HCT116 (cell line): ENCODE data around the gene PSMC2. TPM values are rescaled to one million over a fixed set of nuclear protein-coding genes. Genes with fewer than 3 reads are reported as not detected.

Experiments used
- ATAC-seq: fragments of 200-7000 bp; cut with Tn5 transposase; 2 replicates; pipeline ENCODE4 v1.9.1; 2020; ENCODE audit warnings: mild to moderate bottlenecking, moderate library complexity
- BruUV-seq: library from RNA; stranded (reverse); fragments of 400-500 nt; replicated peaks from 2 replicates; lab custom pipeline; 2021; lab: Mats Ljungman, UMichigan
- CTCF ChIA-PET: fragments of 300-600 bp; sonication (Branson Sonifier 250); formaldehyde crosslinking; loops from one replicate; lab custom pipeline; 2021; ENCODE audit warnings: antibody characterized with exemption; lab: Charles Lee
- POLR2A ChIA-PET: fragments of 300-600, 350-600 bp; sonication (Branson Sonifier 250); formaldehyde crosslinking; loops from one replicate; lab custom pipeline; 2021; ENCODE audit warnings: antibody characterized with exemption; lab: Charles Lee
- RAD21 ChIA-PET, 2 experiments: fragments of 300-600 bp; sonication (Branson Sonifier 250); formaldehyde crosslinking; loops; one replicate each; lab custom pipeline; 2023; ENCODE audit warnings: low total read pairs in 2 of 2; ENCODE audit not compliant: uncharacterized antibody in 2 of 2, unreplicated experiment in 2 of 2, low non-redundant PET in 1 of 2; lab: Charles Lee
- DNase-seq: peaks from one replicate; pipeline ENCODE4 v3.0.0-alpha.2; 2010; ENCODE audit warnings: low read depth, low spot score
- H2AFZ ChIP-seq: fragments of 200-600 bp; shearing (Covaris generic), sonication (generic); 2 replicates; pipeline ENCODE4 v1.6.1; 2017; ENCODE audit warnings: low read depth, mixed run types, mixed read lengths, antibody characterized with exemption, low read length; ENCODE audit not compliant: poor library complexity, severe bottlenecking
- H3K27ac ChIP-seq: 2 replicates; pipeline ENCODE4 v1.5.1; 2012; ENCODE audit warnings: low read depth, low read length
- H3K27me3 ChIP-seq: fragments of 200-600 bp; sonication (generic); 2 replicates; pipeline ENCODE4 v1.6.1; 2016; ENCODE audit warnings: mixed run types, low read length, mixed read lengths; ENCODE audit not compliant: insufficient read depth
- H3K36me3 ChIP-seq, 2 experiments: fragments of 200-500 bp in 1 of 2; fragments of 200-600 bp in 1 of 2; sonication (Bioruptor generic) in 1 of 2; sonication (generic) in 1 of 2; 2 replicates each; pipeline versions ENCODE4 v1.5.1 to v1.6.1; 2014 to 2016; ENCODE audit warnings: low read length in 2 of 2, inconsistent platforms in 1 of 2, mixed read lengths in 1 of 2, mixed run types in 1 of 2; ENCODE audit not compliant: insufficient read depth in 2 of 2, control insufficient read depth in 1 of 2
- H3K4me1 ChIP-seq, 2 experiments: fragments of 200-600 bp in 1 of 2; sonication (generic) in 1 of 2; 2 replicates each; pipeline versions ENCODE4 v1.5.1 to v1.6.1; 2012 to 2017; ENCODE audit warnings: low read length in 2 of 2, inconsistent platforms in 1 of 2, mild to moderate bottlenecking in 1 of 2, mixed read lengths in 1 of 2, mixed run types in 1 of 2, moderate library complexity in 1 of 2; ENCODE audit not compliant: insufficient read depth in 2 of 2, control insufficient read depth in 1 of 2
- H3K4me2 ChIP-seq: fragments of 200-600 bp; sonication (generic); 2 replicates; pipeline ENCODE4 v1.6.1; 2017; ENCODE audit warnings: mixed run types, low read length, mixed read lengths
- H3K4me3 ChIP-seq, 2 experiments: fragments of 200-600 bp in 1 of 2; sonication (generic) in 1 of 2; replicated peaks in 1 of 2; 2 replicates each; pipeline ENCODE4 v1.5.1; 2011 to 2016; ENCODE audit warnings: low read length in 2 of 2, control low read depth in 1 of 2, low read depth in 1 of 2, mild to moderate bottlenecking in 1 of 2, mixed read lengths in 1 of 2, mixed run types in 1 of 2
- H3K79me2 ChIP-seq: fragments of 200-600 bp; sonication (generic); 2 replicates; pipeline ENCODE4 v1.6.1; 2017; ENCODE audit warnings: mild to moderate bottlenecking, mixed run types, low read length, moderate library complexity, mixed read lengths; ENCODE audit not compliant: insufficient read depth
- H3K9ac ChIP-seq: fragments of 200-600 bp; sonication (generic); 2 replicates; pipeline ENCODE4 v1.6.1; 2016; ENCODE audit warnings: low read length, mixed read lengths
- H3K9me2 ChIP-seq: fragments of 200-600 bp; sonication (generic), shearing (Covaris generic); 2 replicates; pipeline ENCODE4 v1.6.1; 2017; ENCODE audit warnings: mixed run types, mild to moderate bottlenecking, moderate library complexity; ENCODE audit not compliant: insufficient read depth
- H3K9me3 ChIP-seq, 2 experiments: fragments of 200-500 bp in 1 of 2; fragments of 200-600 bp in 1 of 2; sonication (Bioruptor generic) in 1 of 2; sonication (generic) in 1 of 2; 2 replicates each; pipeline ENCODE4 v1.6.1; 2014 to 2017; ENCODE audit warnings: low read length in 2 of 2, mixed read lengths in 2 of 2, inconsistent platforms in 1 of 2, low read depth in 1 of 2, mild to moderate bottlenecking in 1 of 2, mixed run types in 1 of 2, moderate library complexity in 1 of 2; ENCODE audit not compliant: control insufficient read depth in 1 of 2, insufficient read depth in 1 of 2
- H4K20me1 ChIP-seq: fragments of 200-600 bp; sonication (generic), shearing (Covaris generic); 2 replicates; pipeline ENCODE4 v1.6.1; 2017; ENCODE audit warnings: mixed run types, mild to moderate bottlenecking, moderate library complexity; ENCODE audit not compliant: insufficient read depth
- ATF3 ChIP-seq: IDR thresholded peaks from 2 replicates; pipeline ENCODE4 v1.6.1; 2012
- CBX3 ChIP-seq: IDR thresholded peaks from 2 replicates; pipeline ENCODE4 v1.6.1; 2012; ENCODE audit warnings: low read depth
- EZH2 ChIP-seq: fragments of 200-600 bp; sonication (generic); IDR thresholded peaks from 2 replicates; pipeline ENCODE4 v1.6.1; 2017; ENCODE audit warnings: antibody characterized with exemption, mixed run types
- EZH2phosphoT487 ChIP-seq: fragments of 200-600 bp; IDR thresholded peaks from 2 replicates; pipeline ENCODE4 v1.6.1; 2018; ENCODE audit warnings: antibody characterized with exemption, borderline replicate concordance
- POLR2A ChIP-seq: IDR thresholded peaks from 2 replicates; pipeline ENCODE4 v1.7.0; 2011; ENCODE audit warnings: borderline replicate concordance; ENCODE audit not compliant: insufficient read depth, insufficient read length; ENCODE audit errors: extremely low read depth
- POLR2AphosphoS5 ChIP-seq: IDR thresholded peaks from 2 replicates; pipeline ENCODE4 v1.6.1; 2011; ENCODE audit warnings: mild to moderate bottlenecking, low read depth, low read length, moderate library complexity
- REST ChIP-seq: IDR thresholded peaks from 2 replicates; pipeline ENCODE4 v1.6.1; 2012; ENCODE audit warnings: low read depth
- SP1 ChIP-seq: IDR thresholded peaks from 2 replicates; pipeline ENCODE4 v1.6.1; 2012; ENCODE audit warnings: low read depth
- TCF7L2 ChIP-seq: IDR thresholded peaks from 2 replicates; pipeline ENCODE4 v1.7.0; 2011; ENCODE audit warnings: borderline replicate concordance, inconsistent platforms; ENCODE audit not compliant: insufficient read depth, insufficient read length; ENCODE audit errors: extremely low read depth
- YY1 ChIP-seq: IDR thresholded peaks from 2 replicates; pipeline ENCODE4 v1.6.1; 2011; ENCODE audit warnings: low read length, low read depth, moderate library complexity, mild to moderate bottlenecking; ENCODE audit not compliant: insufficient replicate concordance; ENCODE audit errors: extremely low read depth
- ZFX ChIP-seq: fragments of 450-650 bp; IDR thresholded peaks from 2 replicates; pipeline ENCODE4 v1.6.1; 2017
- intact Hi-C: fragments of 100-400 bp; cut with micrococcal nuclease; formaldehyde crosslinking; loops from 2 replicates; pipeline ENCODE4 v1.10.0; 2022
- total RNA-seq: library from RNA; stranded (reverse); gene quantifications from one replicate; pipeline ENCODE4 v1.2.1, GENCODE V29; 2021; ENCODE audit not compliant: unreplicated experiment
- TF ChIP-seq, protein P1 (sequence below): IDR thresholded peaks from 2 replicates; pipeline ENCODE4 v1.6.1; 2011; ENCODE audit warnings: mild to moderate bottlenecking, low read length, moderate library complexity; ENCODE audit not compliant: insufficient replicate concordance; ENCODE audit errors: extremely low read depth

The PSMC2 gene
- total RNA-seq, 1 experiment from 2014 or later, result 121 TPM

- peak overlapping the region; percentile 75 for H3K4me2 ChIP-seq
- H3K36me3 ChIP-seq, result peaks cover 3 to 10% of the 10 kb centered on the region in 2 experiments; a peak in 2 of 4 replicates
- peaks cover 17 to 18% of the 10 kb centered on the region in 2 experiments for H3K4me1 ChIP-seq
- RAD21 ChIA-PET, result no interaction called here
- CTCF ChIA-PET, result no interaction called here
- ATAC-seq (no peak), DNase-seq (no peak)
- TF ChIP-seq EZH2phosphoT487 (no peak), POLR2AphosphoS5 (no peak), SP1 (no peak), YY1 (no peak), POLR2A (no peak), REST (no peak), EZH2 (no peak), ATF3 (no peak), ZFX (no peak), TCF7L2 (no peak), CBX3 (no peak)
- TF ChIP-seq, protein P1, sequence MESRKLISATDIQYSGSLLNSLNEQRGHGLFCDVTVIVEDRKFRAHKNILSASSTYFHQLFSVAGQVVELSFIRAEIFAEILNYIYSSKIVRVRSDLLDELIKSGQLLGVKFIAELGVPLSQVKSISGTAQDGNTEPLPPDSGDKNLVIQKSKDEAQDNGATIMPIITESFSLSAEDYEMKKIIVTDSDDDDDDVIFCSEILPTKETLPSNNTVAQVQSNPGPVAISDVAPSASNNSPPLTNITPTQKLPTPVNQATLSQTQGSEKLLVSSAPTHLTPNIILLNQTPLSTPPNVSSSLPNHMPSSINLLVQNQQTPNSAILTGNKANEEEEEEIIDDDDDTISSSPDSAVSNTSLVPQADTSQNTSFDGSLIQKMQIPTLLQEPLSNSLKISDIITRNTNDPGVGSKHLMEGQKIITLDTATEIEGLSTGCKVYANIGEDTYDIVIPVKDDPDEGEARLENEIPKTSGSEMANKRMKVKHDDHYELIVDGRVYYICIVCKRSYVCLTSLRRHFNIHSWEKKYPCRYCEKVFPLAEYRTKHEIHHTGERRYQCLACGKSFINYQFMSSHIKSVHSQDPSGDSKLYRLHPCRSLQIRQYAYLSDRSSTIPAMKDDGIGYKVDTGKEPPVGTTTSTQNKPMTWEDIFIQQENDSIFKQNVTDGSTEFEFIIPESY, result no peak
- H3K27ac ChIP-seq, result peak overlapping the region; percentile 68; the same call in 1 of the 2 replicates
- no peaks in the 10 kb centered on the region for H3K9me2 ChIP-seq
- H3K9me3 ChIP-seq, result no peaks in the 10 kb centered on the region
- H3K79me2 ChIP-seq, result peaks cover 77% of the 10 kb centered on the region
- peak overlapping the region; percentile 86 to 95 for H3K4me3 ChIP-seq
- intact Hi-C loops, result no loop called here
- POLR2A ChIA-PET, result interaction anchor here (1.4 kb wide), 1 partner anchor 9 kb away, joined by 8 read pairs; no protein-coding TSS in a partner anchor
- H2AFZ ChIP-seq, result no peak overlapping the region
- no TSS peak for BruUV-seq
- H3K9ac ChIP-seq, result peak overlapping the region; percentile 79
- H4K20me1 ChIP-seq, result peaks cover 4% of the 10 kb centered on the region; the same call in 1 of the 2 replicates
- no peaks in the 10 kb centered on the region for H3K27me3 ChIP-seq
Measured at GRCh38 chr7:103348452-103348851, 1.0 kb downstream of the PSMC2 start.
